ENCODE results near the gene ARFRP1.

Gene ARFRP1

DNA sequence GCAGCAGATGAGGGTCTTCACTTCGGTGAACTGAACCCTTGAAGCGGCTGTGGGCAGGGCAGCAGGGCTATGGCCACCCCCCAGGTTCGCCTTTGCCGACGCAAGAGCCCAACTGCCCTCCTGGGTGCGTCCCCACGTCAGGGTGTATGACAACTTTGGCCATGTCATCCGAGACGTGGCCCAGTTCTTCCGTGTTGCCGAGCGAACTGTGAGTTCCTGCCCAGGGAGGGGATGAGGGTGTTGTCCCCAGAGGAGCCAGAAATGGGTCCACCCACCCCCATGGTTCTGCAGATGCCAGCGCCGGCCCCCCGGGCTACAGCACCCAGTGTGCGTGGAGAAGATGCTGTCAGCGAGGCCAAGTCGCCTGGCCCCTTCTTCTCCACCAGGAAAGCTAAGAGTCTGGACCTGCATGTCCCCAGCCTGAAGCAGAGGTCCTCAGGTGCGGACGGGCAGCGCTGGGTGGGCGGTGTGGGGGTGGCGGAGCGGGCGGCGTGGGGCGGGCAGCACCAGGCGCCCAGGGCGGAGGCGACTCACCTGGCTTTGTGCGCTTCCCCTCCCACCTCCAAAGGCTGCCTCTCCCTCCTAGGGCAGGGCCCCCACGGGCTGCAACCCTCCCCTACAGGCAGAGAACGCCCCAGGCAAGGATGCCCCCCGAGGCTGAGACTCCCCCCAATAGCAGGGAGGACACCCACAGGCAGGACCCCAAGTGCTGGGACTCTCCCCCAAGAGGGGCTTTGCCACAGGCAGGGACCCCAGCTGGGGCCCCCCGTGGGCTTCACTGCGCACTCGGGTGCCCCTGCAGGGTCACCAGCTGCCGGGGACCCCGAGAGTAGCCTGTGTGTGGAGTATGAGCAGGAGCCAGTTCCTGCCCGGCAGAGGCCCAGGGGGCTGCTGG is 17.5 kb downstream of the ARFRP1 start:
- DNase-seq = no peak

DNA sequence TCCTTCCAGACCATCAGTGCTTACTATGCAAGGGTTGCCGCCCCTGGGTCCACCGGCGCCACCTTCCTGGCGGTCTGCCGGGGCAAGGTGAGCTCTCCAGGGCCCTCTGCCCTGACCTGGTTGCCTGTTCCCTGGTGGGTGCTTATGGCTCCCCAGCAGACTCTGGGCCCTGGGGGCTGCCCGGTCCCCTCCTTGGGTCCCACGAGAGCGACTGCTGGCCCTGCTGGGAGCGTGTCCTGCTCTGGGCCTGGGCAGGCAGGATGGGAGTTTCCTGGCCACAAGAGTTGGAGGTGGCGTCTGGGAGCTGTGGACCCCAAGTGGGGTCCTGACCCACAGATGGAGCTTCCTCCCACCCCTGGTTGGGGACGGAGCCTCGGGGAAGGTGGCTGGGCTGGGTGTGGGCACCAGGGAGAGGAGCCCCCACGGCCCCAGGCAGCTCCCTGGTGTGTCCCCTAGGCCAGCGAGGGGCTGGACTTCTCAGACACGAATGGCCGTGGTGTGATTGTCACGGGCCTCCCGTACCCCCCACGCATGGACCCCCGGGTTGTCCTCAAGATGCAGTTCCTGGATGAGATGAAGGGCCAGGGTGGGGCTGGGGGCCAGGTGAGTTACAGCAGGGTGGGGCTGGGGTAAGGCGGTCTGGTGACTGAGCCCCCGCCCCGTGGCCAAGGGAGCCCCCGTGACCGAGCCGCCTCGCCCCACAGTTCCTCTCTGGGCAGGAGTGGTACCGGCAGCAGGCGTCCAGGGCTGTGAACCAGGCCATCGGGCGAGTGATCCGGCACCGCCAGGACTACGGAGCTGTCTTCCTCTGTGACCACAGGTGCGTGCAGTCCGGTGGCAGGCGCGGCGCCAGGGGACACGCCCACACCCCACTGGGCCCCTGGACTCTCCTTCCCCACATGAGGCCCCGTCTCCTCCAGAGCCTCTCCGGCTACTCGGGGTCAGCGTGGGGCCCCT is 18.5 kb downstream of the ARFRP1 start:
- no peak for DNase-seq

DNA sequence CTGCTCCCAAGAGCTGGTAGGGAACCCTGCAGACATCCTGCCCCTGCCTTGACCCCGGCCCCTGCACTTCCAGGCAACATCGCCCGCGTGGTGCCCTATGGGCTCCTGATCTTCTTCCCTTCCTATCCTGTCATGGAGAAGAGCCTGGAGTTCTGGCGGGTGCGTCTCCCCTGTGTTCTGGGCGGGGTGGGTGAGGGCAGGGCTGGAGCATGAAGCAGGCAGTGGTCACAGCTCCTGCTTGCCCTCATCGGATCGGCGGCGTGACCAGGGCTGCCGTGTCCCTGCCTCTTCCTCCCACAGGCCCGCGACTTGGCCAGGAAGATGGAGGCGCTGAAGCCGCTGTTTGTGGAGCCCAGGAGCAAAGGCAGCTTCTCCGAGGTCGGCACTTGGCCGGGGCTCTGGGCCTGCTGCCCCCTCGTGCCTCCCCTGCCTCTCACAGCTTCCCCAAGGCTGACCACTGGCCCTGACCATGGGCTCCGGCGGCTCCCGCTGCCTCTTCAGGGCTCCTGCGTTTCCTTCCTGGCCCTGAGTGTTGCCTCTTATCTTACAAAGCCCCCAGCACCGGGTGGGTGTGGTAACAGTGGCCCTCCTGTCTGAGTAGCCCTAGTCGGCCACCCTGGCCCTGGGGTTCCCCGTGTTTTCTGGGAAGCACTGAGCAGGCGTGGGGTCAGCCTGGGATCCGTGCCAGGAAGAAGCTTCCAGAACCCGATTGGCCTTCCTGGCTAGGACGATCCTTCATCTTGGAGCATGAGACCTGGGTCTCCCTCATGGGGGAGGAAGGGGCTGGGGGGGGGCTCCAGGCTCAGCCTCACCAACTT is 19.3 kb downstream of the ARFRP1 start:
- no peak for DNase-seq

DNA sequence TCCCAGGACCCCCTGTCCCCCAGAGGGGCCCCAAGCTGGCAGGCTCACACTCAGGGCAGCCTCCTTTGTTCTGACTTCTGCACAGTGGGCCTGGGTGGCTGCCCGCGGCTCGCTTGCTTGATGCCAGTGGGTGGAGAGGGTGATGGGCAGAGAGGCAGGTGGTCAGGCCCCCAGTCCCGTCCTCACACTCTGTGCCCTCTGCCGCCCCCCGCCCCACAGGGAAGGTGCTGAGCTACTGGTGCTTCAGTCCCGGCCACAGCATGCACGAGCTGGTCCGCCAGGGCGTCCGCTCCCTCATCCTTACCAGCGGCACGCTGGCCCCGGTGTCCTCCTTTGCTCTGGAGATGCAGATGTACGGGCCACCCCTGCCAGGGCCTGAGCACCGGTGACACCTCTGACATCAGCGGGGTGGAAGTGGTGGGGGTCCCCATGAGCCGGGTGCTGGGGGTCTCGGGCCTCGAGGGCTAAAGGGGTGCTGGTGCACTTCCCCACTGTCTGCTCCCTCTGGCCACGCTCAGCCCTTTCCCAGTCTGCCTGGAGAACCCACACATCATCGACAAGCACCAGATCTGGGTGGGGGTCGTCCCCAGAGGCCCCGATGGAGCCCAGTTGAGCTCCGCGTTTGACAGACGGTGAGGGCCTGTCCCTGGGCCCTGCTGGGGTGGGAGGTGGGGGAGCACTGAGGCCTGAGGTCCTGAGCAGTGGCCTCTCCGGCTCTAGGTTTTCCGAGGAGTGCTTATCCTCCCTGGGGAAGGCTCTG is 20.2 kb downstream of the ARFRP1 start:
- no peak for DNase-seq

DNA sequence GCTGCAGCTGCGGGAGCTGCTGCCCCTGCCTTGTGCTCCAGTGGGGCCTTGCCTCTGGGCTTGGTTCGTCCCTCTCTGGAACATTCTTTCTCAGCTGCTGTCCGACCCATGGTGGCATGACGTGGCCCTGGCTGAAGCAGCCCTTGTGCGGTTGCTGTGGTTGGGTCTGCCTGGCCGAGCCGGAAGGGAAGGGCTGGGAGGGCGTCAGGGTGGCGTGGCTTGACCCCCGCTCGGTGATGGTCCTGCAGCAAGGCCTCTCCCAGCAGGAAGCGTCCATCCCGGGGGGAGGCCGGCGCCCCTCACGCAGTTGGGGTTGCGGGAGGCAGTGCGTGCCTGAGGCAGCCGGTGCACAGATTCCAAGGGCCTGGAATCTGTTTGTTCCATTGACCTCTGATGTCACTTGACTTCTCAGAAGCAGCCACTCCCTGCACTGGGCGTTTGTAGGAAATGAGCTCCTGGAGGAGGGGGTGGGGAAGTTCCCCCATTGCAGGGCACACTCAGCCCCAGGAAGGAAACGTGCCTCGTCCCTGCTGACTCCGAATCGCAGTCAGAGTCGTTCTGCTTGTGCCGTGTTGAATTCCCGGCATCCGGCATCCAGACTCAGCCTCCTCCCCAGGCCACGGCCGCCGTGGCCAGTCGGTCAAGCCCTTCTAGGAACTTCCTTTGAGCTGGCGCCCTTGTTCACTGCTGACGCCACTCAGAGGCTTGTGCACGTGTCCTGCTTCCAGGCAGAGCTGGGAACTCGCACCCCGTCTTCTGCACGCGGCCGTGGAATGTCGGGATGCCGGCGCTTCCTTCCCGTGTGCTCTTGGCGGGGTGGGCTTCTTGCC is 21.1 kb downstream of the ARFRP1 start:
- DNase-seq = no peak

DNA sequence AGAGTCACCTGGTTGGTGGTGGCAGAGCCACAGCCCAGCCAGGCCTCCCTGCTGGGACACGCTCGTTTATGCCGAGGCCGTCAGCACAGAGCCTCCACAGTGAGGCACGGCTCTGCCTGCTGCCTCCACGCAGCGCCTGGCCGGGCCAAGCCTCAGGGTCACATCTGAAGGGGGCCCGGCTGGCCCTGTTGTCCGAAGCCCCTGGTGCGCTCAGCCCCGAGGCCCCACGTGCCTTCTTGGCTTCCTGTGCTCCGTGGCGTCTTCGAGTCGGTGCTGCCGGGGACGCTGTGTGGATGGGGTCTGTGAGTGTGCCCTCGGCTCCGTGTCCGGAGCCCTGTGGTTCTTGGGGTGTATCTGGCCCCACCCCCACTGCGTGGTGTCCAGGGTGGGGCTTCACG is 21.7 kb downstream of the ARFRP1 start:
- DNase-seq = no peak

DNA sequence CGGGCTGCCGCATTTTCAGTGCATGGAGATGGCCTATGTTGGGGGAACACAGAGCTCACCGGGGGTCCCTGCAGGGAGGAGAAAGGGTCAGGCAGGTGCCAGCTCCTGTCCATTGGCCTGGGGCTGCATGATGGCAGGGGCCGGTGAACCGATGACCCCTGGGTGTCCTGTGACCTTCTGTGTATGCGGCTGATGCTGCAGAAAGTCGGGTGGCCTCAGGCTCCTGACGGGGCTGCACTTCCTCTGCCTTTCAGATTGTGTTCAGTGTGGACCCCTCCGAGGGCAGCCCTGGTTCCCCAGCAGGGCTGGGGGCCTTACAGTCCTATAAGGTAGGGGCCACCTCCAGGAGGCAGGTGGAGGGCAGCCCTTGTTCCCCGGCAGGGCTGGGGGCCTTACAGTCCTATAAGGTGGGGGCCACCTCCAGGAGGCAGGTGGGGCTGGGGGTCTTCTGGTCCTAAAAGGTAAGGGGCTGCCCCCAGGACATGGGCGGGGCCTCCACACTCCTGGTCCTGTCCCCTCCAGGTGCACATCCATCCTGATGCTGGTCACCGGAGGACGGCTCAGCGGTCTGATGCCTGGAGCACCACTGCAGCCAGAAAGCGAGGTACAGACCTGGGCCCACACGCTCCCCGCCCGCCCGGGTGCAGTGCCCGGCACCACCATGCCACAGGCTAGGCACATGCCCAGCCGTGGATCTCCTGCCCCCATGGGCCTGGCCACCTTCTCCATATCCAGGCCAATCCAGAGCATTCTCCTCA is 22.3 kb downstream of the ARFRP1 start:
- no peak for DNase-seq

DNA sequence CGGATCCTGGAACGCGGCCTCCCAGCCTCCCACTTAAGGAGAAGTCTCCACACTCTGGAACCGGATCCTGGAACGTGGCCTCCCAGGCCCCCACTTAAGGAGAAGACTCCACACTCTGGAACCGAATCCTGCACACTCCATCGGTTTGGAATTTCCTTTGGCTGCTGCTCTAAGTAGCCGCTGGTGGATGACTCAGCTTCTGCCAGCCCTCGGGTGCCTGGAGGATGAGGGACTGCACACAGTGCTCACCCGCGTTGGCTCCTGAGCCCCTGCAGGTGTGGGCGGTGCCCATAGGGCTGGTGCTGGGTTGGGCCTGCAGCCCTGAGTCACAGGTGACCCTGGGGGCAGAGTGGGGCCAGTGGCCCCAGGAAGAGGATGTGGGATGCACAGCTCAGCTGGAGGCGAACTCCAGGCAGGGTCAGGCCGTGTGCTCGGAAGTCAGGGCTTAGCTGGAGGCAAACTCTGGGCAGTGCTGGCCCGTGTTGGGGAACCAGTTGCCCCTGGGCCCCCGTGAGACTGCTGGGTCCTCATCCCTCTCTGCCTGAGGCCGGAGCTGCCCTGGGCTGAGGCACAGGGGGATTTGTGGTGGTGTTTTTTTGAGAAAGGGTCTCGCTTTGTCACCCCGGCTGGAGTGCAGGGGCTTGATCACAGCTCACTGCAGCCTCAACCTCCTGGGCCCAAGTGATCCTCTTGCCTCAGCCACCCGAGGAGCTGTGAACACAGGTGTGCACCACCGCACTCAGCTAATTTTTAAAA is 25.2 kb downstream of the ARFRP1 start:
- DNase-seq = peak; percentile 73

DNA sequence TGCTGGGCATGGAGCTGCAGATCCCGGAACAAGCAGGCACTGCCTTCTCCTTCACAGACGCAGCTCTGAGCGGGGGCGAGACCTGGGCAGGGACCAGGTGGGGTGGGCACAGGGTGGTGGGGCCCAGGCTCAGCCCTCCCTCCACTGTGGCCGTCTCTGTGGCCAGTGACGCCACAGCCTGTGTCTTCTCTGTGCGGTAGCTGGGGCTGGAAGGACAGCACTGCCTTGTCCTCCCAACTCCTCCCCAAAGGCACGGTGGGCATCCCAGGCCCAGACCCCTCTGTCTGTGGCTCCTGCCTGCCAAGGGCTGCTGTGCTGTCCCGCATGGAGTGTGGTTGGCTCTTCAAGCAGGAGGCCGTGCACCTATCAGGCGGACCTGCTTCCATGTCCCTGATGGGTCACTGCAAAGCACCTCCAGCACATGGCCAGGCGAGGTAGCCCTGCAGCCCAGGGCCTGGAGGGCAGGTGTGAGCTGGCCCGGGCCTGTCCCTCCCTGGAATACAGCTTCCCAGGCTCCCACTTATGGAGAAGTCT is 26.1 kb downstream of the ARFRP1 start:
- DNase-seq = no peak

DNA sequence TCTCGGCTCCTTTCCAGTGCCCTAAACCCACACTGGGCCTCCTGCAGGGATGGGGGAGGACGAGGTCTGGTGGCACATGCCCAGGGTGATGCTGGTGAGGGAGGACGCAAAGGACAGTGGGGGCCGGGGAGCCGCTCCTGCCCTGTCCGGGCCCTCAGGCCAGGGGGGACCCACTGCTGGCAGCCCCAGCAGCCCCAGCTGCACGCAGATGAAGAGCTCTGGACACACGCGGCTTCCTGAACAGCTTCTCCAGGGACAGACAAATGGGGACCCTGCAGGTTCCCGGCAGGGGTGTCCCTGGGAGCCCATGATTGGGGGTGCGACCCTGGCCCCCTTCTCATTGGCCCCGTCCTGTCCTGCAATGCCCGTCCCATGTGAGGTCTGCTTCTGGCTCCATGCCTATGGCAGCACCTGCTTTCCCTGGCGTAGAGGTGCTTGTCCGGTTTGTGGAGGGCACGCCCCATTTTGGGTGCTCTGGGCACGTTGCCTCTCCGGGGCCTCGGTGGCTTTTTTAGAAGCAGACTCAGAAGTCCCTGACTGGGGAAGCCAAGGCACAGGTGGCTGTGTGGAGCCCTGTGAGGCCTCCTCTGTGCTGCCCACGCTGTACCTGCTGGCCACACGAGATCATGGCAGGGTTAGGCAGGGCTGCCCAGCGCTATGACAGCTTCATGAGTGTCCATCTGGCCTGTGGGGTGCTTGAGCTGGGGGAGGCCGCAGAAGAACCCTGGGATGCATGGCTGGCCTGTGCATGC is 26.7 kb downstream of the ARFRP1 start:
- no peak for DNase-seq

DNA sequence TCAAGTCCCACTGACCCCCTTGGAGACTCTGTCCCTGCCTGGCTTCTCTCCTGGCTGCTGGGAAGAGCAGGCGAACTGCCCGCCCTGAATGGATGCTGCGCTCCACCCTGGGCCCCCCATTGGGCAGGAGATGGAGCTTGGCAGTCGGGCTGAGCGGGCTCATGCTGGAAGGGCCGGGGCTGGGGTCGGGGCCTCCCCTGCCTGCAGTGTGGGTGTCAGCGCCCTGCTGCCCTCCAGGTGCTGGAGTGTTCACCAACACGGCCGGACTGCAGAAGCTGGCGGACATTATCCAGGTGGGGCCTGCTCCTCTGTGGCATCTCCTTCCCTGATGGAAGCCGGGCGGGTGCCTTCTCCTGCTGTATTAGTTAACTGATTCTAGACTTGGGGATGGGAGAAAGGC is 27.3 kb downstream of the ARFRP1 start:
- DNase-seq = no peak

DNA sequence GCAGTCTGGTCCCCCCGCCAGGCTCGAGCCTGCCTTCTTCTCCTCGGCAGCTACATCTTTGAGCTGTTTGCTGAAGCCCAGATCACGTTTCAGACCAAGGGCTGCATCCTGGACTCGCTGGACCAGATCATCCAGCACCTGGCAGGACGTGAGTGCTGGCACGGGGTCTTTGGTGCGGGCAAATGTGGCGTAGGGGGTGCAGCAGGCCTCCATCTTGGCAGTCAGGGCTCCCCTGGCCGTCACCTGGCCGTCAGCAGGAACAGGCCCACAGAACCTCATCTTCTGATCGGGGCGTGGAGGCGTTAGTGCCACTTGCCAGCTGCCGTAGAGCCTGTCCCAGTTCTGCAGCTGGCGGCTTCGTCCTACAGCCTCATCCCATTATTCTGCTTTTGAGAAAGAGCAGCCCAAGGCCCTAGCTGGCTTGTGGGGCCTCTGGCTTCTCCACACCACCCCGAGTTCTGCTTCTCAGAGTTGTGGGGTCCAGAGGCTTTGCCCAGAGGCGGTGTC is 27.9 kb downstream of the ARFRP1 start:
- DNase-seq = no peak

DNA sequence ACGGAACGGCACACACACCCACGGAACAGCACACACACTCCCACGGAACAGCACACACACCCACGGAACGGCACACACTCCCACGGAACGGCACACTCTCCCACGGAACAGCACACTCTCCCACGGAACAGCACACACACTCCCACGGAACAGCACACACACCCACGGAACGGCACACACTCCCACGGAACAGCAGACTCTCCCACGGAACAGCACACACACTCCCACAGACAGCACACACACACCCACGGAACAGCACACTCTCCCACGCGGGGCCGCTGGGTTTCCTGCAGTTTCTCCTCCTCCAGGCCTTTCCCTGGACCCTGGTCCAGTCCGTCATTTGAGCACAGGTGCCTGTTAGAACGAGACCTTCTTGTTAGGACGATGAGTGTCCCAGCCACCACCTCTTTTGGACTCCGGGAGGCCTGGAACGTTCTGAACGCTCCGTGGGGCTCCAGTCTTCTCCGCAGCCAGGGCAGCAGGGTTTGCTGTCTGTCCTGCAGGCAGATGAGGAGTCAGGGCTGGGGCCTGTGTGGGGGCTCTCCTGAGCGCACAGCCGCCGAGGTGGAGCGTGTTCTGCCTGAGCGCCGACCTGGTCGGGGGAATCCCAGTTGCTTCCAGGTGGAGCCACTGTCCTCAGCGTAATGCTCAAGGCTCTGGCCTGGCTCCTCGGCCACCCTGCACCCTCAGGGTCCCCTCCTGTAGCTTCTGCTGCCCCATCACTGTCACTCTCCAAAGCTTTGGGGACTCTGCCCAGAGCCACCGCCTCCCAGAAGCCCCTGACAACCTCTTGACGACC is 28.9 kb downstream of the ARFRP1 start:
- DNase-seq = no peak

DNA sequence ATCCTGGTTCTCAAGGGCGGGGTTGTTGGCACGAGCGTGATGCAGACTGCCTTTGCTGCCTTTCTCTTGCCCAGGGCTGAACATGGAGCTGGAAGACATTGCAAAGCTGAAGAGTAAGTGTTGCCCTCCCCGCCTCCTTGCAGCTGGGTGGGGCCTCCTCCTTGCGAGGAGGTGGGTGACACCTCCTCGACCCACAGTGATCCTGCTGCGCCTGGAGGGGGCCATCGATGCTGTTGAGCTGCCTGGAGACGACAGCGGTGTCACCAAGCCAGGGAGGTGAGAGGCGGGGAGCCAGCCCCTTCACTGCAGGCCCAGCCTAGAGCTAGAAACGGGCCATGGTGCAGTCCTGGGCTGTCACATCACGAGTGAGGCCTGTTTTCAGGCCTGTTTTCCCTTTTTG is 29.7 kb downstream of the ARFRP1 start:
- no peak for DNase-seq

DNA sequence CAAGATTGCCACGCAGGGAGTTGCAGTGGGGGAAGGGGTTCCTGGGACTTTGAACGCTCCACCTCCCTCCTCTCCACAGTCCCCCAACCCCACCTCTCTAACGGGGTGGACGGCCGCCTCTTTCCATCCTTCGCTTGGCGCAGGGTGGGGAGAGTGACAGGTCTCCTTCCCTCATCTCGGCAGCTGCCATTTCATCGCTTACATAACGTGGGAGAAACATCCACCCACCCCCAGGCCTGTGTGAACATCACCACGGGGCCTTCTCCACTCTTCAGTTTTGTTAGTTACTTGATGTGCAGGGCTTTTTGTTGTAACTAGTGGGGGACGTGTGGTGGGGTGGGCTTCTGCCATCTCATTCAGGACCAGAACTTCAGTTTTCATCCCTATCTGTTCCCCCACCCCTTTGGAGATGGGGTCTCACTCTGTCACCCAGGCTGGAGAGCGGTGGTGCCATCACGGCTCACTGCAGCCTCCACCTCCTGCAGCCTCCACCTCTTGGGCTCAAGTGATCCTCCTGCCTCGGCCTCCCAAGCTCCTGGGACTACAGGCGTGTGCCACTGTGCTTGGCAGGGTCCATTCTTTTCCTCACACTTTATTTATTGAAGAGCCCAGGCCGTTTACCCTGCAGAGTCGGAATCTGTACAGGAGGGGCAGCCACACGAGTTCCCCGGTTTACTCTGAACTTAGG is 32.0 kb downstream of the ARFRP1 start:
- DNase-seq = no peak

DNA sequence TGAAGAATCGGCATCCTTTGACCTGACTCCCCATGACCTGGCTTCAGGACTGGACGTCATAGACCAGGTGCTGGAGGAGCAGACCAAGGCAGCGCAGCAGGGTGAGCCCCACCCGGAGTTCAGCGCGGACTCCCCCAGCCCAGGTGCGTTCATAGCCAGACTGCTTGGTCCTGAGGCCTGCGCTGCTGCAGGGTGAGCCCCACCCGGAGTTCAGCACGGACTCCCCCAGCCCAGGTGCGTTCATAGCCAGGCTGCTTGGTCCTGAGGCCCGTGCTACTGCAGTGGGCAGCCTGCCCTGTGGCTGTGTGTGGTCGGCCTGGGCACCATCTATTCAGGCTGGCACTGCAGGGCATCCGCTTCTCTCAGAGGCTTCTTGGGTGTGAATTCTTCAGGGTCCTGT is 33.8 kb downstream of the ARFRP1 start:
- DNase-seq = no peak

DNA sequence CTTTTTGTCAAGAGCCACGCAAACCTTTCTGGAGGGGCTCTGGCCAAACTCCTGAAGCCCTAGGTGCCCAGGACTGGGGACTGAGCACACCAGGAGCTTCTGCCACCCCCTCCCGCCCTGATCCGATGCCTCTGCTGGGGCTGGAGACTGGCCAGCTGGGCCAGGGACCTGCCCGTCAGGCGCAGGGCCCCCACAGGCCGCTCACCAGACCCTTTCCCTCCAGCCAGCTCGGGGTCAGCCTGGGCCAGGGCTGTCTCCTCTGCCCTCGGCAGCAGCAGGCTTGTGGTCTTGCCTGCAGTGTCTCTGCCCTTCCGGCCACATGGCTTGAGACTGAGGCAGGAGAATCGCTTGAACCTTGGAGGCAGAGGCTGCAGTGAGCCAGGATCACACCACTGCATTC is 35.1 kb downstream of the ARFRP1 start:
- no peak for DNase-seq

Measured in DMS53 (cell line).